Peyer's patch (tissue), 4 donors: Measurements from ENCODE around the gene PGBD5.

ENCODE experiments used
- POLR2A ChIP-seq, 2 donors: fragments of 450-650 bp; IDR thresholded peaks; one replicate each; pipeline ENCODE4 v1.5.1; 2017; ENCODE audit warnings: antibody characterized with exemption in 2 of 2, mild to moderate bottlenecking in 2 of 2, moderate library complexity in 2 of 2
- TF ChIP-seq, protein P1 (sequence below), 6 experiments: fragments of 450-650 bp in 4 of 6; fragments of 200-600 bp in 2 of 6; sonication (generic) in 1 of 6; IDR thresholded peaks; one replicate each; pipeline ENCODE4 v1.5.1; 2017 to 2019; ENCODE audit warnings: antibody characterized with exemption in 6 of 6, mild to moderate bottlenecking in 3 of 6, moderate library complexity in 1 of 6

DNA sequence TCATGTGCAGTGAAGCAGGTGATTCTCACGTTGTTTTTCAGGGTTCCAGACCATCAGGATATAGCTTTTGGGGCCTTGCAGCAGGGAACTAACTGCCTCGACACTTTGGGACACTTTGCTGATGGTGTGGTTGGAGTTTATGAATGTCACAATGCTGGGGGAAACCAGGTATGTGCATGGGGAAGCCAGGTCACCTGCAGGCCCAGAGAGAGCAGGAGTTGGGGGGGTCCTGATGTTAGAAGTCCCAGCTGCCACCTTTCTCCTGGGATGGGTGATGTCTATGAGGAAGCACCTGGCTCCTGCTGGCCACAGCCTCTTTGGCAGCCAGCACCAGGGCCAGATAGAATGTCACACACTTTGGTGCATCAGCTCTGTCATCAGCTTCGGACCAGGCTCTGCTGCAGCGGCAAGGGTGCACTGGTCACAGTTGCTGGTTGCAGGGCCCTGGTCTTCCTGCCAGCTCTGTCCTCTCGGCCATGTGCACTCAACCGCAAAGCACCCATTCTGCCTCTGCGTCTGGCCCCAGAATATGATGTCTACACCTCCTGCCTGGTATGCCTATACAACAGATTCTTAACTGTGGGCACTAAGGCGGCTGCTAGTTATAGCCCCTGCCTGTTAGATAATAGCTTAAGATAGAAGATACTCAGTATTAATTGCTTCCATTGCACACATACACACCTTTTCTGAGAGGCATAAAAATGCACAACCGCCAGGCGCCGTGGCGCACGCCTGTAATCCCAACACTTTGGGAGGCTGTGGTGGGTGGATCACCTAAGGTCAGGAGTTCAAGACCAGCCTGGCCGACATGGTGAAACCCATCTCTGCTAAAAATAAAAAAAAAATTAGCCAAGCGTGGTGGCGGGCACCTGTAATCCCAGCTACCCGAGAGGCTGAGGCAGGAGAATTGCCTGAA lies 160.7 kb downstream of the PGBD5 start:
- no peak for TF ChIP-seq POLR2A (IDR thresholded peaks at IDR 0.05)
- TF ChIP-seq, protein P1, sequence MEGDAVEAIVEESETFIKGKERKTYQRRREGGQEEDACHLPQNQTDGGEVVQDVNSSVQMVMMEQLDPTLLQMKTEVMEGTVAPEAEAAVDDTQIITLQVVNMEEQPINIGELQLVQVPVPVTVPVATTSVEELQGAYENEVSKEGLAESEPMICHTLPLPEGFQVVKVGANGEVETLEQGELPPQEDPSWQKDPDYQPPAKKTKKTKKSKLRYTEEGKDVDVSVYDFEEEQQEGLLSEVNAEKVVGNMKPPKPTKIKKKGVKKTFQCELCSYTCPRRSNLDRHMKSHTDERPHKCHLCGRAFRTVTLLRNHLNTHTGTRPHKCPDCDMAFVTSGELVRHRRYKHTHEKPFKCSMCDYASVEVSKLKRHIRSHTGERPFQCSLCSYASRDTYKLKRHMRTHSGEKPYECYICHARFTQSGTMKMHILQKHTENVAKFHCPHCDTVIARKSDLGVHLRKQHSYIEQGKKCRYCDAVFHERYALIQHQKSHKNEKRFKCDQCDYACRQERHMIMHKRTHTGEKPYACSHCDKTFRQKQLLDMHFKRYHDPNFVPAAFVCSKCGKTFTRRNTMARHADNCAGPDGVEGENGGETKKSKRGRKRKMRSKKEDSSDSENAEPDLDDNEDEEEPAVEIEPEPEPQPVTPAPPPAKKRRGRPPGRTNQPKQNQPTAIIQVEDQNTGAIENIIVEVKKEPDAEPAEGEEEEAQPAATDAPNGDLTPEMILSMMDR (IDR thresholded peaks at IDR 0.05) = no peak
